OCI-LY1 (cell line): ENCODE results near the gene RAF1.
A peak's percentile ranks its signal among the peaks of the same experiment; 100 is the strongest.

Experiments
- H2AFZ ChIP-seq: fragments of 200-600 bp; sonication (generic), shearing (Covaris generic); 2 replicates; pipeline ENCODE4 v1.6.0; 2014; ENCODE audit warnings: antibody characterized with exemption, mild to moderate bottlenecking, low read length
- H3F3A ChIP-seq: fragments of 200-600 bp; sonication (generic), shearing (Covaris generic); 2 replicates; pipeline ENCODE4 v1.6.0; 2014; ENCODE audit warnings: mild to moderate bottlenecking, antibody characterized with exemption, low read length, moderate library complexity; ENCODE audit not compliant: insufficient read depth
- H3K27ac ChIP-seq: fragments of 200-600 bp; sonication (generic); 2 replicates; pipeline ENCODE4 v1.5.1; 2014; ENCODE audit warnings: low read length, mixed run types, mild to moderate bottlenecking, low read depth; ENCODE audit not compliant: poor library complexity, severe bottlenecking
- H3K27me3 ChIP-seq: fragments of 200-600 bp; sonication (generic); 2 replicates; pipeline ENCODE4 v1.6.0; 2014; ENCODE audit warnings: antibody characterized with exemption, mild to moderate bottlenecking, low read length, moderate library complexity; ENCODE audit not compliant: insufficient read depth
- H3K36me3 ChIP-seq: fragments of 200-600 bp; sonication (generic); 2 replicates; pipeline ENCODE4 v1.6.1; 2014; ENCODE audit warnings: mild to moderate bottlenecking, antibody characterized with exemption, low read length, moderate library complexity, mixed read lengths; ENCODE audit not compliant: insufficient read depth
- H3K4me1 ChIP-seq: fragments of 200-600 bp; sonication (generic); 2 replicates; pipeline ENCODE4 v1.5.1; 2014; ENCODE audit warnings: mild to moderate bottlenecking, low read length, moderate library complexity; ENCODE audit not compliant: insufficient read depth, severe bottlenecking
- H3K4me2 ChIP-seq: fragments of 200-600 bp; sonication (generic), shearing (Covaris generic); 2 replicates; pipeline ENCODE4 v1.6.1; 2014; ENCODE audit warnings: low read length
- H3K4me3 ChIP-seq: fragments of 200-600 bp; sonication (generic); 2 replicates; pipeline ENCODE4 v1.5.1; 2014; ENCODE audit warnings: low read length, low read depth, mild to moderate bottlenecking, mixed read lengths; ENCODE audit not compliant: poor library complexity, severe bottlenecking
- H3K79me2 ChIP-seq: fragments of 200-600 bp; shearing (Covaris generic); 2 replicates; pipeline ENCODE4 v1.6.1; 2016; ENCODE audit warnings: mixed run types, low read length, mixed read lengths; ENCODE audit not compliant: insufficient read depth
- H3K9ac ChIP-seq: fragments of 200-600 bp; sonication (generic), shearing (Covaris generic); 2 replicates; pipeline ENCODE4 v1.6.1; 2014; ENCODE audit warnings: mild to moderate bottlenecking, low read length, mixed read lengths
- H3K9me2 ChIP-seq: fragments of 200-600 bp; sonication (generic), shearing (Covaris generic); 2 replicates; pipeline ENCODE4 v1.6.1; 2014; ENCODE audit warnings: low read depth, mild to moderate bottlenecking, low read length, mixed read lengths
- H3K9me3 ChIP-seq: fragments of 200-600 bp; shearing (Covaris generic); 2 replicates; pipeline ENCODE4 v1.6.1; 2014; ENCODE audit warnings: low read length, mixed read lengths
- H4K20me1 ChIP-seq: fragments of 200-600 bp; sonication (generic), shearing (Covaris generic); 2 replicates; pipeline ENCODE4 v1.6.0; 2016; ENCODE audit warnings: mild to moderate bottlenecking, low read length; ENCODE audit not compliant: insufficient read depth
- EZH2 ChIP-seq: fragments of 200-600 bp; sonication (generic), shearing (Covaris generic); IDR thresholded peaks from 2 replicates; pipeline ENCODE4 v1.8.0; 2017; ENCODE audit warnings: borderline replicate concordance, mixed run types, mild to moderate bottlenecking, antibody characterized with exemption, low read length, moderate library complexity, mixed read lengths
- TF ChIP-seq, protein P1 (sequence below): fragments of 200-600 bp; sonication (generic), shearing (Covaris generic); IDR thresholded peaks from 2 replicates; pipeline ENCODE4 v1.5.1; 2017; ENCODE audit warnings: mild to moderate bottlenecking, antibody characterized with exemption, low read length, moderate library complexity, mixed read lengths

The RAF1 gene

DNA sequence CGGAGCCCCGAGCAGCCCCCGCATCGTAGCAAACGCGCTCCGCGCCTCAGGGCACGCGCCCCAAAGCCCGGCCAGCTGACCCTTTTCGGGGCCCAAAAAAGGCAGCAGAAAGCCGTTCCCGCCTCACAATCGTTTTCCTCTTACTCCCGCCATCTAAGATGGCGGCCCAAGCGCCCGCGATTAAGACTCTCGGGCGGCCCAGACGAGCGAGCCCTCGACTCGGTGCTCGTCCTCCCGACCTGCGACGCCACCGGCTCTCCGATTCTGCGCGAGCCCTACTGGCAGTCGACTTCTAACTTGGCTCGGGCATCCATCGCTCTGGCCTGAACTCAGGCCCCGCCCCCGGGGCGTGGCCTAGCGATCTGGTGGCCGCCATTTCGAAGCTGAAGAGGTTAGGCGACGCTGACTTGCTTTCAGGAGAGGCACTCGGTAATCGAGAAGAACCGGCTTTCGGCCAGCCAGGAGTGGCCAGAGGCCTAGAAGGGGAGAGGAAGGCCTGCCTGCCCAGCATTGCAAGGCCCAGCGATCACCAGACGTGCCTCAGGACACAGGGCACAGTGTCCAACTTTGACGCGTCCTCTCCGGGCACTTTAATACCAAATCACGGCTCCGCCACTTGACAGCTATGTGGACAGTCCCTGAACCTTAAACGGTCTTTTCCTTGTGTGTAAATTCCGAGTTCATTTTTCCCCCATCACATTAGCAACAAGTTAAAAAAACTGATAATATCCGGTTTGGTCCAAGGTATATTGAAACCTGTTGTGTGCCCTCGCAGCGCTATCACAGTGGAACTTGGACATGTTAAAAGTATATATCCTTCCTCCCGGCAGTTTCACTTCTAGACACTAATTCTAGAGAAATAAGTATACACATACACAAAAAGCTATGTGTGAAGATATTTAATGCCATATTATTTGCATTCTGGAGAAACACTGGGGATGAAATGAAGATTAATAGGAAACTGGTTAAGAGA lies at the start of gene RAF1:
Gene RAF1 (minus strand): TSS at position 182 of the 973 bp plus-strand sequence. CDS start 45,396 bp downstream, outside the sequence.
- Histone ChIP-seq H3K9ac (peak within 1 kb of the TSS; percentile 97), H3F3A (no peaks in the 10 kb centered on the region), H3K4me1 (peaks cover 37% of the 10 kb centered on the region), H3K79me2 (peaks cover 43% of the 10 kb centered on the region), H3K36me3 (no peaks in the 10 kb centered on the region), H3K4me3 (peak within 1 kb of the TSS; percentile 98), H3K4me2 (peak within 1 kb of the TSS; percentile 95), H3K27ac (peak within 1 kb of the TSS; percentile 68), H3K9me3 (no peaks in the 10 kb centered on the region), H4K20me1 (no peaks in the 10 kb centered on the region), H3K9me2 (no peaks in the 10 kb centered on the region), H3K27me3 (no peaks in the 10 kb centered on the region), H2AFZ (peak within 1 kb of the TSS; percentile 19; the same call in 1 of the 2 replicates)
- TF ChIP-seq EZH2 = no peak

DNA sequence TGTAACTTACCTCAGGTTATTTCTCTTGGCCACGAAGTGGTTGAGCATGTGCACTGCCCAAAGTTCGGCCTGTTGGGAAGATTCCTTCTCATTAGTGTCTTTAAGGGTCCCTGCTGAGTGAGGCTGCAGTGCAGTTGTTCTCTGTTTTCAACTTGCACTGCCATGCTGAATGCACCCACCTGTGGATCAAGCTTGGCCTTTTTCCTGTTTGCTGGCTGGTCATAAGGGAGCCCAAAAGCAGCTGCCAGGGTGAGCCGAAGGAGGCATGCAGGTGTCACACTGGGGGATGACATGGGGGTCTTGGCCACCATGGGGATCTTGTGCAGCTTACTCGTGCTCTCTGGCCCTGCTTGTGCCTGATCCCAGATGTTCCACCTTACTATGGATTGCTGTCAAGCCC lies 46.1 kb upstream of the RAF1 start:
- Histone ChIP-seq H3K9me3 (no peaks in the 10 kb centered on the region), H3K9ac (no peak overlapping the region), H3K79me2 (no peaks in the 10 kb centered on the region), H3K27me3 (peaks cover 3% of the 10 kb centered on the region; the same call in 1 of the 2 replicates), H3K27ac (no peak overlapping the region), H3K4me1 (no peaks in the 10 kb centered on the region), H2AFZ (no peak overlapping the region), H4K20me1 (no peaks in the 10 kb centered on the region), H3K4me3 (no peak overlapping the region), H3K4me2 (no peak overlapping the region), H3K9me2 (no peaks in the 10 kb centered on the region), H3F3A (no peaks in the 10 kb centered on the region), H3K36me3 (no peaks in the 10 kb centered on the region)
- no peak for TF ChIP-seq EZH2
- TF ChIP-seq, protein P1, sequence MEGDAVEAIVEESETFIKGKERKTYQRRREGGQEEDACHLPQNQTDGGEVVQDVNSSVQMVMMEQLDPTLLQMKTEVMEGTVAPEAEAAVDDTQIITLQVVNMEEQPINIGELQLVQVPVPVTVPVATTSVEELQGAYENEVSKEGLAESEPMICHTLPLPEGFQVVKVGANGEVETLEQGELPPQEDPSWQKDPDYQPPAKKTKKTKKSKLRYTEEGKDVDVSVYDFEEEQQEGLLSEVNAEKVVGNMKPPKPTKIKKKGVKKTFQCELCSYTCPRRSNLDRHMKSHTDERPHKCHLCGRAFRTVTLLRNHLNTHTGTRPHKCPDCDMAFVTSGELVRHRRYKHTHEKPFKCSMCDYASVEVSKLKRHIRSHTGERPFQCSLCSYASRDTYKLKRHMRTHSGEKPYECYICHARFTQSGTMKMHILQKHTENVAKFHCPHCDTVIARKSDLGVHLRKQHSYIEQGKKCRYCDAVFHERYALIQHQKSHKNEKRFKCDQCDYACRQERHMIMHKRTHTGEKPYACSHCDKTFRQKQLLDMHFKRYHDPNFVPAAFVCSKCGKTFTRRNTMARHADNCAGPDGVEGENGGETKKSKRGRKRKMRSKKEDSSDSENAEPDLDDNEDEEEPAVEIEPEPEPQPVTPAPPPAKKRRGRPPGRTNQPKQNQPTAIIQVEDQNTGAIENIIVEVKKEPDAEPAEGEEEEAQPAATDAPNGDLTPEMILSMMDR = no peak

GRCh38 chr3:12709334-12709733 lies 45.4 kb upstream of the RAF1 start:
- Histone ChIP-seq H3K36me3 (no peaks in the 10 kb centered on the region), H3K4me2 (no peak overlapping the region), H3K27me3 (peaks cover 3% of the 10 kb centered on the region; the same call in 1 of the 2 replicates), H3K4me3 (no peak overlapping the region), H2AFZ (no peak overlapping the region), H3K9me2 (no peaks in the 10 kb centered on the region), H3F3A (no peaks in the 10 kb centered on the region), H3K4me1 (no peaks in the 10 kb centered on the region), H3K9me3 (no peaks in the 10 kb centered on the region), H4K20me1 (no peaks in the 10 kb centered on the region), H3K9ac (no peak overlapping the region), H3K27ac (no peak overlapping the region), H3K79me2 (no peaks in the 10 kb centered on the region)
- TF ChIP-seq EZH2 = no peak
- TF ChIP-seq, protein P1 = no peak
